ENCODE measurements around the gene GAB2.

GRCh38 chr11:78239781-78240180 lies 177.8 kb downstream of the GAB2 start:
- TF ChIP-seq, protein P1, sequence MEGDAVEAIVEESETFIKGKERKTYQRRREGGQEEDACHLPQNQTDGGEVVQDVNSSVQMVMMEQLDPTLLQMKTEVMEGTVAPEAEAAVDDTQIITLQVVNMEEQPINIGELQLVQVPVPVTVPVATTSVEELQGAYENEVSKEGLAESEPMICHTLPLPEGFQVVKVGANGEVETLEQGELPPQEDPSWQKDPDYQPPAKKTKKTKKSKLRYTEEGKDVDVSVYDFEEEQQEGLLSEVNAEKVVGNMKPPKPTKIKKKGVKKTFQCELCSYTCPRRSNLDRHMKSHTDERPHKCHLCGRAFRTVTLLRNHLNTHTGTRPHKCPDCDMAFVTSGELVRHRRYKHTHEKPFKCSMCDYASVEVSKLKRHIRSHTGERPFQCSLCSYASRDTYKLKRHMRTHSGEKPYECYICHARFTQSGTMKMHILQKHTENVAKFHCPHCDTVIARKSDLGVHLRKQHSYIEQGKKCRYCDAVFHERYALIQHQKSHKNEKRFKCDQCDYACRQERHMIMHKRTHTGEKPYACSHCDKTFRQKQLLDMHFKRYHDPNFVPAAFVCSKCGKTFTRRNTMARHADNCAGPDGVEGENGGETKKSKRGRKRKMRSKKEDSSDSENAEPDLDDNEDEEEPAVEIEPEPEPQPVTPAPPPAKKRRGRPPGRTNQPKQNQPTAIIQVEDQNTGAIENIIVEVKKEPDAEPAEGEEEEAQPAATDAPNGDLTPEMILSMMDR (IDR thresholded peaks at IDR 0.05; ENCODE audit: borderline replicate concordance, extremely low read depth, low read length, poor library complexity, severe bottlenecking) = no peak
- no peak for TF ChIP-seq EZH2 (IDR thresholded peaks at IDR 0.05; ENCODE audit: borderline replicate concordance, low read depth, low read length, severe bottlenecking)

All from DND-41 (cell line).